ENCODE results near the gene DDX1.

The DDX1 gene

DNA sequence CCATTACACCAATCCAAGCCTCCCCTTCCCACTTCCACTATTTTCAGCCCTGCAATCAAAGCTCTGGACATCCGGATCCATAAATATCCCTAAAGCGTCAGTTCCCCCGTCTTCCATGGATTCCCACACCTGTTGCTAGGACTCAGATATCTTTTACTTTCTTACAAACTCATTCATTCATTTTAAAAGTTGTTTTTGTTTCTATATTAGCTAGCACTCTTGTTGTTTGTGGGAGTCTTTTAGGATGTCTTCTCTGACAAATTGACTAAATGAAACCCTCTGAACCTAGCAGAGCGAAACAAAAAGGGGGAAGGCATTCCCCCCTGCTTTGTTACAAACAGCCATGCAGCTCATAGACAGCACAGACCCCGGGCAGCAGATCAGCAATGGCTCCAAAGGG, 21.6 kb upstream of the DDX1 start:
- Histone ChIP-seq H3F3A (ENCODE audit: low read depth) (no peaks in the 10 kb centered on the region), H3K27me3 (ENCODE audit: insufficient read depth, low read length, poor library complexity, severe bottlenecking) (no peaks in the 10 kb centered on the region), H3K9ac (ENCODE audit: low read depth, low read length, poor library complexity, severe bottlenecking) (no peak overlapping the region), H3K4me1 (ENCODE audit: insufficient read depth, low read length, poor library complexity, severe bottlenecking) (no peaks in the 10 kb centered on the region), H3K4me3 (ENCODE audit: low read length, poor library complexity, severe bottlenecking) (no peak overlapping the region), H2AFZ (ENCODE audit: low read length) (no peak overlapping the region), H3K9me2 (replicated peaks; ENCODE audit: low read depth, low read length) (no peaks in the 10 kb centered on the region), H3K9me3 (ENCODE audit: insufficient read depth, low read depth, low read length) (no peaks in the 10 kb centered on the region), H4K20me1 (ENCODE audit: insufficient read depth, low read length, poor library complexity, severe bottlenecking) (no peaks in the 10 kb centered on the region), H3K4me2 (ENCODE audit: low read depth, low read length, poor library complexity, severe bottlenecking) (no peak overlapping the region), H3K79me2 (ENCODE audit: insufficient read depth, low read length) (no peaks in the 10 kb centered on the region), H3K36me3 (ENCODE audit: insufficient read depth, low read length) (no peaks in the 10 kb centered on the region)
- TF ChIP-seq, protein P1, sequence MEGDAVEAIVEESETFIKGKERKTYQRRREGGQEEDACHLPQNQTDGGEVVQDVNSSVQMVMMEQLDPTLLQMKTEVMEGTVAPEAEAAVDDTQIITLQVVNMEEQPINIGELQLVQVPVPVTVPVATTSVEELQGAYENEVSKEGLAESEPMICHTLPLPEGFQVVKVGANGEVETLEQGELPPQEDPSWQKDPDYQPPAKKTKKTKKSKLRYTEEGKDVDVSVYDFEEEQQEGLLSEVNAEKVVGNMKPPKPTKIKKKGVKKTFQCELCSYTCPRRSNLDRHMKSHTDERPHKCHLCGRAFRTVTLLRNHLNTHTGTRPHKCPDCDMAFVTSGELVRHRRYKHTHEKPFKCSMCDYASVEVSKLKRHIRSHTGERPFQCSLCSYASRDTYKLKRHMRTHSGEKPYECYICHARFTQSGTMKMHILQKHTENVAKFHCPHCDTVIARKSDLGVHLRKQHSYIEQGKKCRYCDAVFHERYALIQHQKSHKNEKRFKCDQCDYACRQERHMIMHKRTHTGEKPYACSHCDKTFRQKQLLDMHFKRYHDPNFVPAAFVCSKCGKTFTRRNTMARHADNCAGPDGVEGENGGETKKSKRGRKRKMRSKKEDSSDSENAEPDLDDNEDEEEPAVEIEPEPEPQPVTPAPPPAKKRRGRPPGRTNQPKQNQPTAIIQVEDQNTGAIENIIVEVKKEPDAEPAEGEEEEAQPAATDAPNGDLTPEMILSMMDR (conservative IDR thresholded peaks at IDR 0.05; ENCODE audit: low read length), result no peak
- TF ChIP-seq EZH2phosphoT487 (IDR thresholded peaks at IDR 0.05; ENCODE audit: borderline replicate concordance), result no peak

- H3K36me3 ChIP-seq (ENCODE audit: insufficient read depth, low read length), result no peaks in the 10 kb centered on the region
- no peak overlapping the region for H3K9ac ChIP-seq (ENCODE audit: low read depth, low read length, poor library complexity, severe bottlenecking)
- H3K27me3 ChIP-seq (ENCODE audit: insufficient read depth, low read length, poor library complexity, severe bottlenecking), result no peaks in the 10 kb centered on the region
- TF ChIP-seq, protein P1 (conservative IDR thresholded peaks at IDR 0.05; ENCODE audit: low read length), result no peak
- no peak for TF ChIP-seq EZH2phosphoT487 (IDR thresholded peaks at IDR 0.05; ENCODE audit: borderline replicate concordance)
- no peak overlapping the region for H2AFZ ChIP-seq (ENCODE audit: low read length)
- no peaks in the 10 kb centered on the region for H3F3A ChIP-seq (ENCODE audit: low read depth)
- H4K20me1 ChIP-seq (ENCODE audit: insufficient read depth, low read length, poor library complexity, severe bottlenecking), result no peaks in the 10 kb centered on the region
- no peaks in the 10 kb centered on the region for H3K9me2 ChIP-seq (replicated peaks; ENCODE audit: low read depth, low read length)
- H3K4me1 ChIP-seq (ENCODE audit: insufficient read depth, low read length, poor library complexity, severe bottlenecking), result no peaks in the 10 kb centered on the region
- no peak overlapping the region for H3K4me3 ChIP-seq (ENCODE audit: low read length, poor library complexity, severe bottlenecking)
- H3K79me2 ChIP-seq (ENCODE audit: insufficient read depth, low read length), result no peaks in the 10 kb centered on the region
- H3K4me2 ChIP-seq (ENCODE audit: low read depth, low read length, poor library complexity, severe bottlenecking), result no peak overlapping the region
- H3K9me3 ChIP-seq (ENCODE audit: insufficient read depth, low read depth, low read length), result no peaks in the 10 kb centered on the region
These were observed 19.9 kb upstream of the DDX1 start for GRCh38 chr2:15571729-15572128.

- 0 out of 2 replicates have a peak overlapping the region, but pooled peaks have one; percentile 16 for H2AFZ ChIP-seq (ENCODE audit: low read length)
These were observed 14.5 kb upstream of the DDX1 start for GRCh38 chr2:15577071-15577735.

More at GRCh38 chr2:15577071-15577735, 14.5 kb upstream of the DDX1 start:
- Histone ChIP-seq H4K20me1 (ENCODE audit: insufficient read depth, low read length, poor library complexity, severe bottlenecking) (no peaks in the 10 kb centered on the region), H3K4me3 (ENCODE audit: low read length, poor library complexity, severe bottlenecking) (no peak overlapping the region), H3K4me1 (ENCODE audit: insufficient read depth, low read length, poor library complexity, severe bottlenecking) (no peaks in the 10 kb centered on the region), H3K9me2 (replicated peaks; ENCODE audit: low read depth, low read length) (no peaks in the 10 kb centered on the region), H3K36me3 (ENCODE audit: insufficient read depth, low read length) (no peaks in the 10 kb centered on the region), H3K9me3 (ENCODE audit: insufficient read depth, low read depth, low read length) (no peaks in the 10 kb centered on the region), H3F3A (ENCODE audit: low read depth) (no peaks in the 10 kb centered on the region), H3K27me3 (ENCODE audit: insufficient read depth, low read length, poor library complexity, severe bottlenecking) (no peaks in the 10 kb centered on the region), H3K79me2 (ENCODE audit: insufficient read depth, low read length) (no peaks in the 10 kb centered on the region), H3K9ac (ENCODE audit: low read depth, low read length, poor library complexity, severe bottlenecking) (no peak overlapping the region), H3K4me2 (ENCODE audit: low read depth, low read length, poor library complexity, severe bottlenecking) (no peak overlapping the region)
- no peak for TF ChIP-seq EZH2phosphoT487 (IDR thresholded peaks at IDR 0.05; ENCODE audit: borderline replicate concordance)
- TF ChIP-seq, protein P1 (conservative IDR thresholded peaks at IDR 0.05; ENCODE audit: low read length), result peak; percentile 93

All from Loucy (cell line).